DOHH2 (cell line): ENCODE data around the gene JARID2.

ENCODE experiments used
- H3F3A ChIP-seq: fragments of 200-600 bp; sonication (generic), shearing (Covaris generic); 2 replicates; pipeline ENCODE4 v1.6.0; 2016; ENCODE audit warnings: antibody characterized with exemption, mild to moderate bottlenecking; ENCODE audit not compliant: control insufficient read depth, insufficient read depth
- H3K27ac ChIP-seq: fragments of 200-600 bp; sonication (generic); 2 replicates; pipeline ENCODE4 v1.5.1; 2014; ENCODE audit warnings: low read depth, mild to moderate bottlenecking, low read length, moderate library complexity
- H3K27me3 ChIP-seq: fragments of 200-600 bp; sonication (generic); 2 replicates; pipeline ENCODE4 v1.6.1; 2014; ENCODE audit warnings: mild to moderate bottlenecking, low read length, mixed read lengths; ENCODE audit not compliant: control insufficient read depth
- H3K36me3 ChIP-seq: fragments of 200-600 bp; sonication (generic); 2 replicates; pipeline ENCODE4 v1.6.1; 2014; ENCODE audit warnings: mild to moderate bottlenecking, low read length, moderate library complexity, mixed read lengths; ENCODE audit not compliant: control insufficient read depth
- H3K4me1 ChIP-seq: fragments of 200-600 bp; sonication (generic); 2 replicates; pipeline ENCODE4 v1.6.1; 2014; ENCODE audit warnings: mild to moderate bottlenecking, low read length, mixed read lengths; ENCODE audit not compliant: control insufficient read depth
- H3K4me2 ChIP-seq: fragments of 200-600 bp; sonication (generic); 2 replicates; pipeline ENCODE4 v1.6.0; 2014; ENCODE audit warnings: mild to moderate bottlenecking, low read length, moderate library complexity
- H3K4me3 ChIP-seq: fragments of 200-600 bp; sonication (generic); 2 replicates; pipeline ENCODE4 v1.5.1; 2014; ENCODE audit warnings: mild to moderate bottlenecking, low read length, mixed read lengths
- H3K79me2 ChIP-seq: fragments of 200-600 bp; sonication (generic); 2 replicates; pipeline ENCODE4 v1.6.1; 2014; ENCODE audit warnings: mild to moderate bottlenecking, low read length, mixed read lengths; ENCODE audit not compliant: control insufficient read depth
- H3K9me2 ChIP-seq: fragments of 200-600 bp; sonication (generic); replicated peaks from 2 replicates; pipeline ENCODE4 v1.6.1; 2014; ENCODE audit warnings: mild to moderate bottlenecking, low read length, mixed read lengths; ENCODE audit not compliant: control insufficient read depth
- H3K9me3 ChIP-seq: fragments of 200-600 bp; sonication (generic); 2 replicates; pipeline ENCODE4 v1.6.1; 2014; ENCODE audit warnings: antibody characterized with exemption, low read length, mixed read lengths; ENCODE audit not compliant: control insufficient read depth, insufficient read depth
- H4K20me1 ChIP-seq: fragments of 200-600 bp; sonication (generic); 2 replicates; pipeline ENCODE4 v1.6.0; 2014; ENCODE audit warnings: low read depth, mild to moderate bottlenecking, antibody characterized with exemption, low read length, moderate library complexity; ENCODE audit not compliant: control insufficient read depth, insufficient read depth
- CTCF ChIP-seq: fragments of 200-600 bp; sonication (generic); IDR thresholded peaks from one replicate; pipeline ENCODE4 v1.5.1; 2014; ENCODE audit warnings: antibody characterized with exemption, mild to moderate bottlenecking, low read depth, low read length; ENCODE audit not compliant: poor library complexity, severe bottlenecking
- EZH2phosphoT487 ChIP-seq: fragments of 200-600 bp; sonication (generic); IDR thresholded peaks from 2 replicates; pipeline ENCODE4 v1.6.1; 2017; ENCODE audit warnings: borderline replicate concordance, mild to moderate bottlenecking, antibody characterized with exemption, low read length, moderate library complexity, mixed read lengths

JARID2 gene

GRCh38 chr6:15392182-15392581, 146.3 kb downstream of the JARID2 start:
- H3K27me3 ChIP-seq, result no peaks in the 10 kb centered on the region
- no peak overlapping the region for H3K4me2 ChIP-seq
- H3K9me3 ChIP-seq, result no peaks in the 10 kb centered on the region
- peaks cover 18% of the 10 kb centered on the region for H4K20me1 ChIP-seq
- no peaks in the 10 kb centered on the region for H3F3A ChIP-seq
- H3K79me2 ChIP-seq, result peaks cover 7% of the 10 kb centered on the region
- H3K27ac ChIP-seq, result no peak overlapping the region
- no peak for TF ChIP-seq EZH2phosphoT487
- TF ChIP-seq CTCF, result no peak
- H3K9me2 ChIP-seq, result no peaks in the 10 kb centered on the region
- H3K36me3 ChIP-seq, result no peaks in the 10 kb centered on the region
- H3K4me3 ChIP-seq, result no peak overlapping the region
- H3K4me1 ChIP-seq, result peaks cover 11% of the 10 kb centered on the region

GRCh38 chr6:15393605-15394004, 147.7 kb downstream of the JARID2 start:
- H3K4me3 ChIP-seq, result no peak overlapping the region
- H4K20me1 ChIP-seq, result peaks cover 17% of the 10 kb centered on the region
- peaks cover 5% of the 10 kb centered on the region; the same call in 1 of the 2 replicates for H3K79me2 ChIP-seq
- no peaks in the 10 kb centered on the region for H3K27me3 ChIP-seq
- no peaks in the 10 kb centered on the region for H3K9me2 ChIP-seq
- H3K4me2 ChIP-seq, result no peak overlapping the region
- H3F3A ChIP-seq, result no peaks in the 10 kb centered on the region
- H3K4me1 ChIP-seq, result peaks cover 15% of the 10 kb centered on the region
- no peaks in the 10 kb centered on the region for H3K9me3 ChIP-seq
- no peak overlapping the region for H3K27ac ChIP-seq
- no peaks in the 10 kb centered on the region for H3K36me3 ChIP-seq
- TF ChIP-seq EZH2phosphoT487, result no peak

- no peaks in the 10 kb centered on the region for H3K27me3 ChIP-seq
- H3K9me3 ChIP-seq, result no peaks in the 10 kb centered on the region
- H3K9me2 ChIP-seq, result no peaks in the 10 kb centered on the region
- H3F3A ChIP-seq, result no peaks in the 10 kb centered on the region
- no peak for TF ChIP-seq CTCF
- no peak for TF ChIP-seq EZH2phosphoT487
- H4K20me1 ChIP-seq, result peaks cover 11% of the 10 kb centered on the region
- no peak overlapping the region for H3K4me2 ChIP-seq
- H3K27ac ChIP-seq, result no peak overlapping the region
- H3K79me2 ChIP-seq, result peaks cover 5% of the 10 kb centered on the region; the same call in 1 of the 2 replicates
- no peaks in the 10 kb centered on the region for H3K36me3 ChIP-seq
- H3K4me3 ChIP-seq, result no peak overlapping the region
- peaks cover 8% of the 10 kb centered on the region for H3K4me1 ChIP-seq
Observed at GRCh38 chr6:15395087-15395486, 149.2 kb downstream of the JARID2 start.

- no peaks in the 10 kb centered on the region for H3F3A ChIP-seq
- no peak overlapping the region for H3K4me2 ChIP-seq
- no peak for TF ChIP-seq CTCF
- no peak for TF ChIP-seq EZH2phosphoT487
- H3K27me3 ChIP-seq, result no peaks in the 10 kb centered on the region
- no peak overlapping the region for H3K4me3 ChIP-seq
- no peak overlapping the region for H3K27ac ChIP-seq
- H3K36me3 ChIP-seq, result no peaks in the 10 kb centered on the region
- no peaks in the 10 kb centered on the region; the same call in 1 of the 2 replicates for H3K79me2 ChIP-seq
- no peaks in the 10 kb centered on the region for H3K9me3 ChIP-seq
- no peaks in the 10 kb centered on the region for H4K20me1 ChIP-seq
- H3K4me1 ChIP-seq, result peaks cover 11% of the 10 kb centered on the region
- no peaks in the 10 kb centered on the region for H3K9me2 ChIP-seq
Observed at GRCh38 chr6:15396808-15397207, 150.9 kb downstream of the JARID2 start.
